Fibroblast of lung (primary cell): Measurements from ENCODE around the gene SLC22A7. TPM values are rescaled to one million over a fixed set of nuclear protein-coding genes. Genes with fewer than 3 reads are reported as not detected.

Experiments used
- DNase-seq, 2 donors: peaks; one replicate each; pipeline versions ENCODE4 v3.0.0 to v3.0.0-alpha.2; 2010; ENCODE audit warnings: low read depth in 2 of 2
- H2AFZ ChIP-seq: 2 replicates; pipeline ENCODE4 v1.5.1; 2012; ENCODE audit warnings: low read length, control low read depth, inconsistent platforms
- H3K27ac ChIP-seq: 2 replicates; pipeline ENCODE4 v1.5.1; 2011; ENCODE audit warnings: low read length, control low read depth; ENCODE audit not compliant: insufficient read depth
- H3K27me3 ChIP-seq: 2 replicates; pipeline ENCODE4 v1.5.1; 2011; ENCODE audit warnings: mild to moderate bottlenecking, low read length; ENCODE audit not compliant: control insufficient read depth, insufficient read depth
- H3K36me3 ChIP-seq: 2 replicates; pipeline ENCODE4 v1.5.1; 2011; ENCODE audit warnings: low read length; ENCODE audit not compliant: control insufficient read depth, insufficient read depth
- H3K4me1 ChIP-seq: 2 replicates; pipeline ENCODE4 v1.5.1; 2011; ENCODE audit warnings: low read length; ENCODE audit not compliant: control insufficient read depth, insufficient read depth; ENCODE audit errors: extremely low read depth
- H3K4me2 ChIP-seq: 2 replicates; pipeline ENCODE4 v1.5.1; 2011; ENCODE audit warnings: low read length, control low read depth; ENCODE audit not compliant: insufficient read depth; ENCODE audit errors: extremely low read depth
- H3K4me3 ChIP-seq, 4 experiments: fragments of 200-600 bp in 1 of 4; sonication (generic) in 1 of 4; replicated peaks in 1 of 4; 2 replicates each; pipeline ENCODE4 v1.5.1; 2011 to 2016; ENCODE audit warnings: low read length in 4 of 4, low read depth in 3 of 4, mild to moderate bottlenecking in 3 of 4, control low read depth in 2 of 4, inconsistent platforms in 1 of 4, mixed read lengths in 1 of 4; ENCODE audit not compliant: insufficient read depth in 1 of 4; ENCODE audit errors: control extremely low read depth in 1 of 4
- H3K79me2 ChIP-seq: 2 replicates; pipeline ENCODE4 v1.5.1; 2012; ENCODE audit warnings: mild to moderate bottlenecking, low read length, inconsistent platforms; ENCODE audit not compliant: control insufficient read depth, insufficient read depth
- H3K9ac ChIP-seq: 2 replicates; pipeline ENCODE4 v1.5.1; 2011; ENCODE audit warnings: mild to moderate bottlenecking, low read length, control low read depth; ENCODE audit not compliant: insufficient read depth
- H3K9me3 ChIP-seq: 2 replicates; pipeline ENCODE4 v1.5.1; 2012; ENCODE audit warnings: low read depth, low read length; ENCODE audit not compliant: control insufficient read depth, insufficient read depth
- H4K20me1 ChIP-seq: 2 replicates; pipeline ENCODE4 v1.5.1; 2011; ENCODE audit warnings: low read length; ENCODE audit not compliant: control insufficient read depth, insufficient read depth; ENCODE audit errors: extremely low read depth
- EZH2 ChIP-seq: IDR thresholded peaks from 2 replicates; pipeline ENCODE4 v1.5.1; 2012; ENCODE audit warnings: low read length, control low read depth, mild to moderate bottlenecking; ENCODE audit errors: missing control alignments
- polyA plus RNA-seq, 2 donors: library from polyadenylated mRNA; depleted of rRNA in 1 of 2; stranded (reverse) in 1 of 2; unstranded in 1 of 2; fragments of >200 nt; gene quantifications; 2 replicates each; pipeline ENCODE4 v1.2.1, GENCODE V29; 2011 to 2012; ENCODE audit warnings: missing spikeins in 1 of 2
- total RNA-seq: library from RNA; depleted of rRNA; stranded (reverse); fragments of >200 nt; gene quantifications from 2 replicates; pipeline ENCODE4 v1.2.1, GENCODE V29; 2014
- TF ChIP-seq, protein P1 (sequence below), 2 donors: IDR thresholded peaks in 1 of 2; conservative IDR thresholded peaks in 1 of 2; 1 replicate in 1 of 2; 2 replicates in 1 of 2; pipeline ENCODE4 v1.5.1; 2011 to 2012; ENCODE audit warnings: low read length in 2 of 2, control low read depth in 1 of 2, inconsistent platforms in 1 of 2, low read depth in 1 of 2, mild to moderate bottlenecking in 1 of 2

SLC22A7 gene
- total and polyA plus RNA-seq, 2 donors (not counting 1 experiment from before 2014, with no cell fraction given), result not detected

DNA sequence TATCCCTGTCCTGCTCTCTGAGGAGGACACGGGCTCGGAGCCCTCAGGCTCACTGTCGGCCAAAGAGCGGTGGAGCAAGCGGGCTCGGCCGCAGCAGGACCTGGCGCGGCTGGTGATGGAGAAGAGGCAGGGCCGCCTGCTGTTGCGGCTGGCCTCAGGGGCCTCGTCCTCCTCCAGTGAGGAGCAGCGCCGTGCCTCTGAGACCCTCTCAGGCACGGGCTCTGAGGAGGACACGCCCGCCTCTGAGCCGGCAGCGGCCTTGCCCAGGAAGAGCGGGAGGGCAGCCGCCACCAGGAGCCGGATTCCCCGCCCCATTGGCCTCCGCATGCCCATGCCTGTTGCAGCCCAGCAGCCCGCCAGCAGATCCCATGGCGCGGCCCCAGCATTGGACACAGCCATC is 14.2 kb upstream of the SLC22A7 start:
- Histone ChIP-seq H3K4me2 (no peak overlapping the region), H3K9me3 (no peaks in the 10 kb centered on the region)
- DNase-seq, result no peak

DNA sequence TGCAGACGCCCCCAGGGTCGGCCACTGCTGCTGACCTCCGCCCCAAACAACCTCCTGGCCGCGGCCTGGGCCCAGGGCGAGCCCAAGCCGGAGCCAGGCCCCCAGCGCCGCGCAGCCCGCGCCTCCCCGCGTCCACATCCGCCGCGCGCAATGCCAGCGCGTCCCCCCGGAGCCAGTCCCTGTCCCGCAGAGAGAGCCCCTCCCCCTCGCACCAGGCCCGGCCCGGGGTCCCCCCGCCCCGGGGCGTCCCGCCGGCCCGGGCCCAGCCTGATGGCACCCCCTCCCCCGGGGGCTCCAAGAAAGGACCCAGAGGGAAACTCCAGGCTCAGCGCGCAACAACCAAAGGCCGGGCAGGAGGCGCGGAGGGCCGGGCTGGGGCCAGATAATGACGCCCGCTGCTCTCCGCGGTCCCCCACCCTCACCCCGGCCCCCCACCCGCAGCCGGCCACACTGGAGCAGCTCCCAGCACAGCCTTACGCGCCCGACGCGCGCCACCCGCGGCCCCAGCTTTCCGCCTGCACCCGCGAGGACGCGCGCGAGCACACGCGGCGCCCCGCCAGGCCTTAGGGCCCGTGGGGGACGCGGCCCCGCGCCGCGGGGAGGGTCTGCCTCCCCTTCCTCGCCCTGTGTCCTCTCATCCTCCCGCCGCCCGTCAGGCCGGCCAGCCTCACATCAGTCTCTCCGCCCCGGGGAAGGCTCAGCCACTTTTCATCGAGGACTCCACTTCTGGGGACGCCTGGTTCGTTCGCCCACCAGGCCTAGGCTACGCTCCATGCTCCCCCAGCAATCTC is 12.9 kb upstream of the SLC22A7 start:
- H3K27ac ChIP-seq, result no peak overlapping the region
- no peaks in the 10 kb centered on the region for H3K9me3 ChIP-seq
- H3K36me3 ChIP-seq, result no peaks in the 10 kb centered on the region
- DNase-seq, result no peak
- no peak overlapping the region for H3K4me3 ChIP-seq
- H2AFZ ChIP-seq, result no peak overlapping the region
- peaks cover 6% of the 10 kb centered on the region for H3K27me3 ChIP-seq
- no peak overlapping the region for H3K9ac ChIP-seq
- TF ChIP-seq, protein P1, sequence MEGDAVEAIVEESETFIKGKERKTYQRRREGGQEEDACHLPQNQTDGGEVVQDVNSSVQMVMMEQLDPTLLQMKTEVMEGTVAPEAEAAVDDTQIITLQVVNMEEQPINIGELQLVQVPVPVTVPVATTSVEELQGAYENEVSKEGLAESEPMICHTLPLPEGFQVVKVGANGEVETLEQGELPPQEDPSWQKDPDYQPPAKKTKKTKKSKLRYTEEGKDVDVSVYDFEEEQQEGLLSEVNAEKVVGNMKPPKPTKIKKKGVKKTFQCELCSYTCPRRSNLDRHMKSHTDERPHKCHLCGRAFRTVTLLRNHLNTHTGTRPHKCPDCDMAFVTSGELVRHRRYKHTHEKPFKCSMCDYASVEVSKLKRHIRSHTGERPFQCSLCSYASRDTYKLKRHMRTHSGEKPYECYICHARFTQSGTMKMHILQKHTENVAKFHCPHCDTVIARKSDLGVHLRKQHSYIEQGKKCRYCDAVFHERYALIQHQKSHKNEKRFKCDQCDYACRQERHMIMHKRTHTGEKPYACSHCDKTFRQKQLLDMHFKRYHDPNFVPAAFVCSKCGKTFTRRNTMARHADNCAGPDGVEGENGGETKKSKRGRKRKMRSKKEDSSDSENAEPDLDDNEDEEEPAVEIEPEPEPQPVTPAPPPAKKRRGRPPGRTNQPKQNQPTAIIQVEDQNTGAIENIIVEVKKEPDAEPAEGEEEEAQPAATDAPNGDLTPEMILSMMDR (conservative IDR thresholded peaks at IDR 0.05 in 1 of 2, IDR thresholded peaks at IDR 0.05 in 1 of 2; ENCODE audit: low read depth in 1 of 2, low read length in 2 of 2), result no peak
- no peak for TF ChIP-seq EZH2
- H3K4me2 ChIP-seq, result no peak overlapping the region
- H3K79me2 ChIP-seq, result no peaks in the 10 kb centered on the region
- H3K4me1 ChIP-seq, result no peaks in the 10 kb centered on the region
- H4K20me1 ChIP-seq, result no peaks in the 10 kb centered on the region

More for the DNA sequence above, 14.2 kb upstream of the SLC22A7 start:
- Histone ChIP-seq H3K27ac (no peak overlapping the region), H3K4me3 (no peak overlapping the region), H2AFZ (no peak overlapping the region), H3K9ac (no peak overlapping the region), H4K20me1 (no peaks in the 10 kb centered on the region), H3K27me3 (peaks cover 10% of the 10 kb centered on the region), H3K4me1 (no peaks in the 10 kb centered on the region), H3K79me2 (no peaks in the 10 kb centered on the region), H3K36me3 (no peaks in the 10 kb centered on the region)
- no peak for TF ChIP-seq EZH2
- TF ChIP-seq, protein P1 (conservative IDR thresholded peaks at IDR 0.05 in 1 of 2, IDR thresholded peaks at IDR 0.05 in 1 of 2; ENCODE audit: low read depth in 1 of 2, low read length in 2 of 2), result no peak

DNA sequence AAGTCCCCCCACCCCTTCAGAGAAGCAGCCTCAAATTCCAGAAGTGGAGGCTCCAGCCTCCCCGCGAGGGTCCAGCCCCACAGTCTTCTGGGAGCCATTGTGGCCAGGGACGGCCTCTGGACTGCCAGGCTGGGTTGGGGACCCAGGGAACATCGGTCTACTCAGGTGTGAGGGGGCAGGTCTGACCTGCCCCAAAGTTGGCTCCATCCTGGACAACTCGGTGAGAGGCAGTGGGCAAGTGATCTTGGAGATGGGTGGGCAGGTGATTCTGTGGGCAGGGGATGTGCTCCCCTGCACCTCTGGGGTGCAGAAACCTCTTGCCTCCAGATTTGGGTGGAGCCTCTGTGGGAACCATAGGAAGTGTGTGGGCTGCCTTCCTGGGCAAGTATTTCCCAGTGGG is 12.2 kb upstream of the SLC22A7 start:
- Histone ChIP-seq H3K27me3 (peaks cover 7% of the 10 kb centered on the region), H3K9ac (no peak overlapping the region), H3K4me1 (no peaks in the 10 kb centered on the region), H3K36me3 (no peaks in the 10 kb centered on the region), H3K4me2 (no peak overlapping the region), H3K9me3 (no peaks in the 10 kb centered on the region), H2AFZ (no peak overlapping the region), H3K4me3 (no peak overlapping the region), H3K79me2 (no peaks in the 10 kb centered on the region), H4K20me1 (no peaks in the 10 kb centered on the region), H3K27ac (no peak overlapping the region)
- TF ChIP-seq, protein P1 (conservative IDR thresholded peaks at IDR 0.05 in 1 of 2, IDR thresholded peaks at IDR 0.05 in 1 of 2; ENCODE audit: low read depth in 1 of 2, low read length in 2 of 2), result no peak
- no peak for TF ChIP-seq EZH2
- DNase-seq, result no peak
